GM18907 (cell line): ENCODE results near the gene SH2D6.
"Not testable (repeated sequence)": the region's sequence is repeated elsewhere in the genome, so short reads cannot be mapped to it uniquely, and the experiment has no call there.

Experiments
- ATAC-seq: cut with Tn5 transposase; IDR thresholded peaks from one replicate; pipeline ENCODE4 v1.9.1; 2021; ENCODE audit warnings: mild to moderate bottlenecking, moderate library complexity; ENCODE audit not compliant: unreplicated experiment

The SH2D6 gene

GRCh38 chr2:85438201-85439024 lies 19.9 kb downstream of the SH2D6 start:
- ATAC-seq = no peak

- ATAC-seq = no peak
Measured at GRCh38 chr2:85439025-85439472, 20.5 kb downstream of the SH2D6 start.

- ATAC-seq = not testable (repeated sequence)
Measured at GRCh38 chr2:85439569-85439968, 21.1 kb downstream of the SH2D6 start.

GRCh38 chr2:85439986-85440385 lies 21.5 kb downstream of the SH2D6 start:
- ATAC-seq = no peak

GRCh38 chr2:85440729-85441128 lies 22.2 kb downstream of the SH2D6 start:
- ATAC-seq = no peak

- ATAC-seq = no peak
Measured at GRCh38 chr2:85441864-85442263, 23.4 kb downstream of the SH2D6 start.

- ATAC-seq = no peak
Measured at GRCh38 chr2:85444629-85445172, 26.2 kb downstream of the SH2D6 start.

GRCh38 chr2:85445316-85446295 lies 27.1 kb downstream of the SH2D6 start:
- no peak for ATAC-seq

- ATAC-seq = no peak
Measured at GRCh38 chr2:85446296-85447221, 28.0 kb downstream of the SH2D6 start.

- ATAC-seq = no peak
Measured at GRCh38 chr2:85447222-85447585, 28.7 kb downstream of the SH2D6 start.

- ATAC-seq = no peak
Measured at GRCh38 chr2:85448461-85449213, 30.1 kb downstream of the SH2D6 start.

- no peak for ATAC-seq
Measured at GRCh38 chr2:85449214-85449588, 30.7 kb downstream of the SH2D6 start.

GRCh38 chr2:85452237-85452636 lies 33.7 kb downstream of the SH2D6 start:
- ATAC-seq = no peak

- ATAC-seq = no peak
Measured at GRCh38 chr2:85453571-85453970, 35.1 kb downstream of the SH2D6 start.

GRCh38 chr2:85455552-85456090 lies 37.1 kb downstream of the SH2D6 start:
- no peak for ATAC-seq

GRCh38 chr2:85457043-85457442 lies 38.5 kb downstream of the SH2D6 start:
- no peak for ATAC-seq

- no peak for ATAC-seq
Measured at GRCh38 chr2:85457877-85458316, 39.4 kb downstream of the SH2D6 start.

- no peak for ATAC-seq
Measured at GRCh38 chr2:85458601-85459563, 40.4 kb downstream of the SH2D6 start.
